PC-3 (cell line): ENCODE measurements around the gene TAPT1. TPM values are rescaled to one million over a fixed set of nuclear protein-coding genes. Genes with fewer than 3 reads are reported as not detected.

Source experiments
- ATAC-seq: fragments of 200-7000 bp; cut with Tn5 transposase; 2 replicates; pipeline ENCODE4 v1.9.1; 2020; ENCODE audit warnings: mild to moderate bottlenecking, moderate library complexity
- BruUV-seq: library from RNA; stranded (reverse); fragments of 400-500 nt; replicated peaks from 2 replicates; lab custom pipeline; 2021; lab: Mats Ljungman, UMichigan
- CTCF ChIA-PET: fragments of 300-600 bp; sonication (Branson Sonifier 250); formaldehyde crosslinking; loops from one replicate; lab custom pipeline; 2022; ENCODE audit warnings: antibody characterized with exemption; lab: Charles Lee
- POLR2A ChIA-PET: fragments of 300-600 bp; sonication (Branson Sonifier 250); formaldehyde crosslinking; loops from one replicate; lab custom pipeline; 2022; ENCODE audit warnings: antibody characterized with exemption; ENCODE audit not compliant: unreplicated experiment; lab: Charles Lee
- DNase-seq: peaks from one replicate; pipeline ENCODE4 v3.0.0-alpha.2; 2015
- H2AFZ ChIP-seq: fragments of 300-600 bp; sonication (generic); 2 replicates; pipeline ENCODE4 v1.6.0; 2016; ENCODE audit warnings: antibody characterized with exemption, low read length
- H3F3A ChIP-seq: fragments of 300-600 bp; sonication (generic); one replicate; pipeline ENCODE4 v1.6.0; 2017; ENCODE audit warnings: antibody characterized with exemption, low read length, control low read depth, mild to moderate bottlenecking; ENCODE audit not compliant: unreplicated experiment
- H3K27ac ChIP-seq: fragments of 300-600 bp; sonication (generic); 2 replicates; pipeline ENCODE4 v1.5.1; 2016; ENCODE audit warnings: mild to moderate bottlenecking, low read length
- H3K27me3 ChIP-seq: fragments of 300-600 bp; sonication (generic); 2 replicates; pipeline ENCODE4 v1.6.1; 2016; ENCODE audit warnings: low read length, mixed read lengths
- H3K36me3 ChIP-seq: fragments of 300-600 bp; sonication (generic); 2 replicates; pipeline ENCODE4 v1.6.1; 2016; ENCODE audit warnings: low read depth, mixed run types, low read length, mixed read lengths
- H3K4me1 ChIP-seq: fragments of 300-600 bp; sonication (generic); 2 replicates; pipeline ENCODE4 v1.5.1; 2016; ENCODE audit warnings: low read length; ENCODE audit not compliant: insufficient read depth
- H3K4me2 ChIP-seq: fragments of 300-600 bp; sonication (generic); 2 replicates; pipeline ENCODE4 v1.6.0; 2016; ENCODE audit warnings: low read length
- H3K4me3 ChIP-seq: fragments of 300-600 bp; sonication (generic); 2 replicates; pipeline ENCODE4 v1.5.1; 2016; ENCODE audit warnings: mild to moderate bottlenecking, low read length, mixed read lengths
- H3K79me2 ChIP-seq: fragments of 300-600 bp; sonication (generic); 2 replicates; pipeline ENCODE4 v1.6.1; 2017; ENCODE audit warnings: low read length, mixed read lengths
- H3K9ac ChIP-seq: fragments of 300-600 bp; sonication (generic); 2 replicates; pipeline ENCODE4 v1.6.0; 2016; ENCODE audit warnings: mild to moderate bottlenecking, low read length
- H3K9me2 ChIP-seq: fragments of 300-600 bp; sonication (generic); replicated peaks from 2 replicates; pipeline ENCODE4 v1.6.1; 2016; ENCODE audit warnings: mixed run types, low read length, mixed read lengths
- H3K9me3 ChIP-seq: fragments of 300-600 bp; sonication (generic); 2 replicates; pipeline ENCODE4 v1.6.1; 2016; ENCODE audit warnings: low read length, mixed read lengths
- H4K20me1 ChIP-seq: fragments of 300-600 bp; sonication (generic); 2 replicates; pipeline ENCODE4 v1.6.1; 2016; ENCODE audit warnings: low read length, mixed read lengths
- CTCF ChIP-seq: fragments of 300-600 bp; sonication (generic); conservative IDR thresholded peaks from 2 replicates; pipeline ENCODE4 v1.5.1; 2017; ENCODE audit warnings: antibody characterized with exemption, low read depth, mild to moderate bottlenecking, low read length
- EZH2 ChIP-seq: fragments of 300-600 bp; sonication (generic); IDR thresholded peaks from one replicate; pipeline ENCODE4 v1.6.1; 2017; ENCODE audit warnings: antibody characterized with exemption, mild to moderate bottlenecking, low read length; ENCODE audit not compliant: unreplicated experiment
- EZH2phosphoT487 ChIP-seq: fragments of 300-600 bp; sonication (generic); IDR thresholded peaks from 2 replicates; pipeline ENCODE4 v1.6.1; 2018; ENCODE audit warnings: mild to moderate bottlenecking, antibody characterized with exemption, low read length, borderline replicate concordance
- intact Hi-C: fragments of 100-400 bp; cut with micrococcal nuclease; formaldehyde crosslinking; loops from 2 replicates; pipeline ENCODE4 v1.9.0; 2023
- total RNA-seq: library from RNA; depleted of rRNA; stranded (reverse); fragments of >200 nt; gene quantifications from 2 replicates; pipeline ENCODE4 v1.2.3, GENCODE V29; 2014

Gene TAPT1
- total RNA-seq, 1 experiment from 2014 or later = 8.7 TPM

GRCh38 chr4:16122308-16122711, 104.0 kb downstream of the TAPT1 start:
- Histone ChIP-seq H2AFZ (no peak overlapping the region), H3K27ac (no peak overlapping the region), H3K4me2 (no peak overlapping the region), H3K27me3 (no peaks in the 10 kb centered on the region), H3K9me2 (no peaks in the 10 kb centered on the region), H3K36me3 (no peaks in the 10 kb centered on the region), H3F3A (no peaks in the 10 kb centered on the region), H3K4me1 (no peaks in the 10 kb centered on the region), H3K9ac (no peak overlapping the region), H3K9me3 (no peaks in the 10 kb centered on the region), H3K79me2 (no peaks in the 10 kb centered on the region), H3K4me3 (no peak overlapping the region), H4K20me1 (no peaks in the 10 kb centered on the region)
- no peak for TF ChIP-seq EZH2phosphoT487
- TF ChIP-seq EZH2 = no peak
- TF ChIP-seq CTCF = no peak
- BruUV-seq = no TSS peak
- CTCF ChIA-PET = no interaction called here
- intact Hi-C loops = no loop called here
- ATAC-seq (no peak), DNase-seq (no peak)
- POLR2A ChIA-PET = no interaction called here

GRCh38 chr4:16120720-16121119, 105.6 kb downstream of the TAPT1 start:
- H2AFZ ChIP-seq = no peak overlapping the region
- H3K4me2 ChIP-seq = no peak overlapping the region
- no peaks in the 10 kb centered on the region for H3K9me2 ChIP-seq
- DNase-seq = no peak
- no peak overlapping the region for H3K9ac ChIP-seq
- H4K20me1 ChIP-seq = no peaks in the 10 kb centered on the region
- no TSS peak for BruUV-seq
- intact Hi-C loops = no loop called here
- no peaks in the 10 kb centered on the region for H3K4me1 ChIP-seq
- no peaks in the 10 kb centered on the region for H3K27me3 ChIP-seq
- no peaks in the 10 kb centered on the region for H3F3A ChIP-seq
- ChIA-PET CTCF (no interaction called here), POLR2A (no interaction called here)
- no peaks in the 10 kb centered on the region for H3K9me3 ChIP-seq
- H3K36me3 ChIP-seq = no peaks in the 10 kb centered on the region
- H3K4me3 ChIP-seq = no peak overlapping the region
- H3K27ac ChIP-seq = no peak overlapping the region
- TF ChIP-seq CTCF = no peak
- TF ChIP-seq EZH2phosphoT487 = no peak
- TF ChIP-seq EZH2 = no peak
- no peaks in the 10 kb centered on the region for H3K79me2 ChIP-seq
- no peak for ATAC-seq

- Histone ChIP-seq H2AFZ (no peak overlapping the region), H3K4me1 (no peaks in the 10 kb centered on the region), H4K20me1 (no peaks in the 10 kb centered on the region), H3K36me3 (no peaks in the 10 kb centered on the region), H3K27ac (no peak overlapping the region), H3K9me3 (no peaks in the 10 kb centered on the region), H3K9me2 (no peaks in the 10 kb centered on the region), H3F3A (no peaks in the 10 kb centered on the region), H3K79me2 (no peaks in the 10 kb centered on the region), H3K4me3 (no peak overlapping the region), H3K27me3 (no peaks in the 10 kb centered on the region), H3K9ac (no peak overlapping the region), H3K4me2 (no peak overlapping the region)
- no TSS peak for BruUV-seq
- TF ChIP-seq EZH2phosphoT487 (no peak), EZH2 (no peak), CTCF (no peak)
- intact Hi-C loops = no loop called here
- no peak for DNase-seq
- CTCF ChIA-PET = no interaction called here
- no peak for ATAC-seq
- POLR2A ChIA-PET = no interaction called here
Measured at GRCh38 chr4:16119981-16120380, 106.3 kb downstream of the TAPT1 start.
